Breast epithelium (tissue), 3 donors: Measurements from ENCODE around the gene SYAP1.

Source experiments
- POLR2A ChIP-seq: fragments of 450-650 bp; IDR thresholded peaks from one replicate; pipeline ENCODE4 v1.6.1; 2016; ENCODE audit warnings: antibody characterized with exemption, mild to moderate bottlenecking, moderate library complexity
- POLR2AphosphoS5 ChIP-seq, 3 donors: sonication (generic); formaldehyde crosslinking; IDR thresholded peaks; one replicate each; pipeline ENCODE4 v1.6.1; 2017; ENCODE audit warnings: antibody characterized with exemption in 3 of 3
- TF ChIP-seq, protein P1 (sequence below), 3 donors: fragments of 450-650 bp; IDR thresholded peaks; one replicate each; pipeline ENCODE4 v1.5.1; 2016 to 2017; ENCODE audit warnings: antibody characterized with exemption in 3 of 3, mild to moderate bottlenecking in 3 of 3, moderate library complexity in 3 of 3

DNA sequence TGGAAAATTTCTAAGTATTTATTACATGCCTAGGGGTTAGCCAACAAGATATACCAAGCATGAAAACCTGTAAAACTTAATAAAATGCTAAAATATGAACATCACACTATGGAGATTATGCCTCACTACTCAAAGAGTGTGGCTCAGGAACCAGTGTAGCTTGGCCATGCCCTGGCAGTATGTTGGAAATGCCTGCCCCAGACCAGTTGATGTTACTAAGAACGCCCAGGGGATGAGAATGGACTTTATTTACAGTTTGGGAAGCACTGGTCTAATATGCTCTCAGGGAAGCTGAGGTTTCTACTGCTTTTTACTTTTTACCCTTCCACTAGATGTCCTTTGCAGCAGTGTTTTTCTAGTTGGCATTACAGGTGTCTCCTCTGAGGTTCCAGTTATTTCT lies 43.2 kb downstream of the SYAP1 start:
- TF ChIP-seq, protein P1, sequence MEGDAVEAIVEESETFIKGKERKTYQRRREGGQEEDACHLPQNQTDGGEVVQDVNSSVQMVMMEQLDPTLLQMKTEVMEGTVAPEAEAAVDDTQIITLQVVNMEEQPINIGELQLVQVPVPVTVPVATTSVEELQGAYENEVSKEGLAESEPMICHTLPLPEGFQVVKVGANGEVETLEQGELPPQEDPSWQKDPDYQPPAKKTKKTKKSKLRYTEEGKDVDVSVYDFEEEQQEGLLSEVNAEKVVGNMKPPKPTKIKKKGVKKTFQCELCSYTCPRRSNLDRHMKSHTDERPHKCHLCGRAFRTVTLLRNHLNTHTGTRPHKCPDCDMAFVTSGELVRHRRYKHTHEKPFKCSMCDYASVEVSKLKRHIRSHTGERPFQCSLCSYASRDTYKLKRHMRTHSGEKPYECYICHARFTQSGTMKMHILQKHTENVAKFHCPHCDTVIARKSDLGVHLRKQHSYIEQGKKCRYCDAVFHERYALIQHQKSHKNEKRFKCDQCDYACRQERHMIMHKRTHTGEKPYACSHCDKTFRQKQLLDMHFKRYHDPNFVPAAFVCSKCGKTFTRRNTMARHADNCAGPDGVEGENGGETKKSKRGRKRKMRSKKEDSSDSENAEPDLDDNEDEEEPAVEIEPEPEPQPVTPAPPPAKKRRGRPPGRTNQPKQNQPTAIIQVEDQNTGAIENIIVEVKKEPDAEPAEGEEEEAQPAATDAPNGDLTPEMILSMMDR (IDR thresholded peaks at IDR 0.05): no peak
- no peak for TF ChIP-seq POLR2A
- no peak for TF ChIP-seq POLR2AphosphoS5 (IDR thresholded peaks at IDR 0.05)
